ENCODE results near the gene VHLL. TPM values are rescaled to one million over a fixed set of nuclear protein-coding genes. Genes with fewer than 3 reads are reported as not detected.

The VHLL gene
- total RNA-seq, 1 experiment from 2014 or later, result 1.1 TPM

- Histone ChIP-seq H3K27ac (ENCODE audit: low read length) (peak overlapping the region; percentile 91), H3K79me2 (ENCODE audit: low read length) (peaks cover 3% of the 10 kb centered on the region; the same call in 1 of the 2 replicates), H3K36me3 (ENCODE audit: low read depth, low read length) (peaks cover 77% of the 10 kb centered on the region), H2AFZ (ENCODE audit: low read length) (no peak overlapping the region), H3K27me3 (ENCODE audit: low read length) (no peaks in the 10 kb centered on the region), H3K9me2 (replicated peaks; ENCODE audit: low read length) (no peaks in the 10 kb centered on the region), H3K4me1 (ENCODE audit: insufficient read depth, low read length) (peaks cover 25% of the 10 kb centered on the region), H3F3A (ENCODE audit: low read length, unreplicated experiment) (peaks cover 12% of the 10 kb centered on the region), H3K4me2 (ENCODE audit: low read length) (peak overlapping the region; percentile 74), H4K20me1 (ENCODE audit: low read length) (0 out of 2 replicates have a peak, but pooled peaks cover 4% of the 10 kb centered on the region), H3K9ac (ENCODE audit: low read length) (peak overlapping the region; percentile 39), H3K4me3 (ENCODE audit: low read length) (peak overlapping the region; percentile 16; the same call in 1 of the 2 replicates), H3K9me3 (ENCODE audit: low read length) (no peaks in the 10 kb centered on the region)
- ChIA-PET CTCF (no interaction called here), POLR2A (ENCODE audit: unreplicated experiment) (interaction anchor here (1.0 kb wide), 1 partner anchor 20 kb away, joined by 3 read pairs; the partner anchor contains the start of gene SMG5)
- intact Hi-C loops (cut with micrococcal nuclease), result loop anchor here (1.0 kb wide), 1 partner anchor 20 kb away; the partner anchor contains the start of gene SMG5
- ATAC-seq, result peak; percentile 85
- no peak for TF ChIP-seq EZH2 (IDR thresholded peaks at IDR 0.05; ENCODE audit: low read length, unreplicated experiment)
- TF ChIP-seq EZH2phosphoT487 (IDR thresholded peaks at IDR 0.05; ENCODE audit: borderline replicate concordance, low read length), result no peak
- TF ChIP-seq, protein P1, sequence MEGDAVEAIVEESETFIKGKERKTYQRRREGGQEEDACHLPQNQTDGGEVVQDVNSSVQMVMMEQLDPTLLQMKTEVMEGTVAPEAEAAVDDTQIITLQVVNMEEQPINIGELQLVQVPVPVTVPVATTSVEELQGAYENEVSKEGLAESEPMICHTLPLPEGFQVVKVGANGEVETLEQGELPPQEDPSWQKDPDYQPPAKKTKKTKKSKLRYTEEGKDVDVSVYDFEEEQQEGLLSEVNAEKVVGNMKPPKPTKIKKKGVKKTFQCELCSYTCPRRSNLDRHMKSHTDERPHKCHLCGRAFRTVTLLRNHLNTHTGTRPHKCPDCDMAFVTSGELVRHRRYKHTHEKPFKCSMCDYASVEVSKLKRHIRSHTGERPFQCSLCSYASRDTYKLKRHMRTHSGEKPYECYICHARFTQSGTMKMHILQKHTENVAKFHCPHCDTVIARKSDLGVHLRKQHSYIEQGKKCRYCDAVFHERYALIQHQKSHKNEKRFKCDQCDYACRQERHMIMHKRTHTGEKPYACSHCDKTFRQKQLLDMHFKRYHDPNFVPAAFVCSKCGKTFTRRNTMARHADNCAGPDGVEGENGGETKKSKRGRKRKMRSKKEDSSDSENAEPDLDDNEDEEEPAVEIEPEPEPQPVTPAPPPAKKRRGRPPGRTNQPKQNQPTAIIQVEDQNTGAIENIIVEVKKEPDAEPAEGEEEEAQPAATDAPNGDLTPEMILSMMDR (conservative IDR thresholded peaks at IDR 0.05; ENCODE audit: low read depth, low read length), result no peak
- no TSS peak for BruUV-seq (replicated peaks)
- DNase-seq, result peak; percentile 98
These were observed 36.4 kb downstream of the VHLL start for GRCh38 chr1:156262461-156263287.

DNA sequence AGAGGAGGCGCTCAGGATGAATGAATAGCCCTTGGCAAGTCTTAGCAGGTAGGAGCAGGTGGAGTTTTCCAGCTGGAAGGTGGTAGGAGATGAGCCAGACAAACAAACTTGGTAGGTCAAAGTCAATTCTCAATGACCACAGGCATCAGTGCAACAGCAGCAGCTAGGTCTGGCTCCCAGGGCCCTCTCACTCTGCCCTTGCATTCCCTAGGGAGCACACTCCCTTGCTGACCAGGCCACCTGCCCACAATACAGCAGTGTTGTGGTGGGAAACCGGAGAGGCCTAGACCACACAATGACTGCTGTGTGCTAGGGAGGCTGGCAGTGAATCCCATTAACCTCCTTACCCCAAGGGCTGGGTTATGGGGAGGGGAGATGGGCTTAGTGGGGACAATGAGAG, 38.2 kb downstream of the VHLL start:
- intact Hi-C loops (cut with micrococcal nuclease), result no loop called here
- Histone ChIP-seq H3K27ac (ENCODE audit: low read length) (no peak overlapping the region), H3K27me3 (ENCODE audit: low read length) (no peaks in the 10 kb centered on the region), H3K36me3 (ENCODE audit: low read depth, low read length) (peaks cover 74% of the 10 kb centered on the region), H3K9me3 (ENCODE audit: low read length) (no peaks in the 10 kb centered on the region), H3K4me1 (ENCODE audit: insufficient read depth, low read length) (peaks cover 25% of the 10 kb centered on the region), H3K4me3 (ENCODE audit: low read length) (no peak overlapping the region), H2AFZ (ENCODE audit: low read length) (no peak overlapping the region), H3F3A (ENCODE audit: low read length, unreplicated experiment) (peaks cover 9% of the 10 kb centered on the region), H3K79me2 (ENCODE audit: low read length) (peaks cover 3% of the 10 kb centered on the region; the same call in 1 of the 2 replicates), H4K20me1 (ENCODE audit: low read length) (0 out of 2 replicates have a peak, but pooled peaks cover 4% of the 10 kb centered on the region), H3K4me2 (ENCODE audit: low read length) (no peak overlapping the region), H3K9ac (ENCODE audit: low read length) (no peak overlapping the region), H3K9me2 (replicated peaks; ENCODE audit: low read length) (no peaks in the 10 kb centered on the region)
- ATAC-seq, result no peak
- TF ChIP-seq, protein P1 (conservative IDR thresholded peaks at IDR 0.05; ENCODE audit: low read depth, low read length), result no peak
- no peak for TF ChIP-seq EZH2phosphoT487 (IDR thresholded peaks at IDR 0.05; ENCODE audit: borderline replicate concordance, low read length)
- TF ChIP-seq EZH2 (IDR thresholded peaks at IDR 0.05; ENCODE audit: low read length, unreplicated experiment), result no peak
- BruUV-seq (replicated peaks), result no TSS peak
- CTCF ChIA-PET, result no interaction called here
- POLR2A ChIA-PET (ENCODE audit: unreplicated experiment), result no interaction called here
- DNase-seq, result no peak

GRCh38 chr1:156259805-156260204, 39.3 kb downstream of the VHLL start:
- DNase-seq, result no peak
- H3K9me2 ChIP-seq (replicated peaks; ENCODE audit: low read length), result no peaks in the 10 kb centered on the region
- ATAC-seq, result no peak
- intact Hi-C loops (cut with micrococcal nuclease), result no loop called here
- no peak overlapping the region for H3K27ac ChIP-seq (ENCODE audit: low read length)
- POLR2A ChIA-PET (ENCODE audit: unreplicated experiment), result no interaction called here
- H3K79me2 ChIP-seq (ENCODE audit: low read length), result peaks cover 3% of the 10 kb centered on the region; the same call in 1 of the 2 replicates
- no peak overlapping the region for H3K4me2 ChIP-seq (ENCODE audit: low read length)
- H3K36me3 ChIP-seq (ENCODE audit: low read depth, low read length), result peaks cover 68% of the 10 kb centered on the region
- BruUV-seq (replicated peaks), result no TSS peak
- CTCF ChIA-PET, result no interaction called here
- H3K9me3 ChIP-seq (ENCODE audit: low read length), result no peaks in the 10 kb centered on the region
- no peak overlapping the region for H3K4me3 ChIP-seq (ENCODE audit: low read length)
- no peaks in the 10 kb centered on the region for H3K27me3 ChIP-seq (ENCODE audit: low read length)
- H2AFZ ChIP-seq (ENCODE audit: low read length), result no peak overlapping the region
- 0 out of 2 replicates have a peak, but pooled peaks cover 4% of the 10 kb centered on the region for H4K20me1 ChIP-seq (ENCODE audit: low read length)
- TF ChIP-seq, protein P1 (conservative IDR thresholded peaks at IDR 0.05; ENCODE audit: low read depth, low read length), result peak; percentile 40; the same call in 1 of the 2 replicates
- TF ChIP-seq EZH2phosphoT487 (IDR thresholded peaks at IDR 0.05; ENCODE audit: borderline replicate concordance, low read length), result no peak
- H3K9ac ChIP-seq (ENCODE audit: low read length), result no peak overlapping the region
- H3K4me1 ChIP-seq (ENCODE audit: insufficient read depth, low read length), result peaks cover 25% of the 10 kb centered on the region
- H3F3A ChIP-seq (ENCODE audit: low read length, unreplicated experiment), result peaks cover 9% of the 10 kb centered on the region
